ENCODE data around the gene UTY.

- TF ChIP-seq, protein P1, sequence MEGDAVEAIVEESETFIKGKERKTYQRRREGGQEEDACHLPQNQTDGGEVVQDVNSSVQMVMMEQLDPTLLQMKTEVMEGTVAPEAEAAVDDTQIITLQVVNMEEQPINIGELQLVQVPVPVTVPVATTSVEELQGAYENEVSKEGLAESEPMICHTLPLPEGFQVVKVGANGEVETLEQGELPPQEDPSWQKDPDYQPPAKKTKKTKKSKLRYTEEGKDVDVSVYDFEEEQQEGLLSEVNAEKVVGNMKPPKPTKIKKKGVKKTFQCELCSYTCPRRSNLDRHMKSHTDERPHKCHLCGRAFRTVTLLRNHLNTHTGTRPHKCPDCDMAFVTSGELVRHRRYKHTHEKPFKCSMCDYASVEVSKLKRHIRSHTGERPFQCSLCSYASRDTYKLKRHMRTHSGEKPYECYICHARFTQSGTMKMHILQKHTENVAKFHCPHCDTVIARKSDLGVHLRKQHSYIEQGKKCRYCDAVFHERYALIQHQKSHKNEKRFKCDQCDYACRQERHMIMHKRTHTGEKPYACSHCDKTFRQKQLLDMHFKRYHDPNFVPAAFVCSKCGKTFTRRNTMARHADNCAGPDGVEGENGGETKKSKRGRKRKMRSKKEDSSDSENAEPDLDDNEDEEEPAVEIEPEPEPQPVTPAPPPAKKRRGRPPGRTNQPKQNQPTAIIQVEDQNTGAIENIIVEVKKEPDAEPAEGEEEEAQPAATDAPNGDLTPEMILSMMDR (IDR thresholded peaks at IDR 0.05): no peak
- TF ChIP-seq POLR2A (IDR thresholded peaks at IDR 0.05): no peak
Observed at GRCh38 chrY:13445566-13445965, 34.3 kb downstream of the UTY start.
